Lower lobe of right lung (tissue), 2 donors: ENCODE data around the gene PRRG3. TPM values are rescaled to one million over a fixed set of nuclear protein-coding genes. Genes with fewer than 3 reads are reported as not detected.
"Not testable (repeated sequence)": the region's sequence is repeated elsewhere in the genome, so short reads cannot be mapped to it uniquely, and the experiment has no call there.

Source experiments
- ATAC-seq, 2 donors: fragments of 200-7000 bp; cut with Tn5 transposase; one replicate each; pipeline ENCODE4 v1.9.1; 2020 to 2022; ENCODE audit warnings: mild to moderate bottlenecking in 2 of 2, moderate library complexity in 2 of 2
- DNase-seq: peaks from one replicate; pipeline ENCODE4 v3.0.0-alpha.2; 2020
- H3K27ac ChIP-seq: fragments of 200-600 bp; one replicate; pipeline ENCODE4 v1.8.0; 2022
- H3K27me3 ChIP-seq: fragments of 200-600 bp; one replicate; pipeline ENCODE4 v1.8.0; 2022; ENCODE audit warnings: low read depth
- H3K36me3 ChIP-seq: fragments of 200-600 bp; one replicate; pipeline ENCODE4 v1.8.0; 2022; ENCODE audit warnings: mild to moderate bottlenecking
- H3K4me1 ChIP-seq: fragments of 200-600 bp; one replicate; pipeline ENCODE4 v1.8.0; 2022
- H3K4me3 ChIP-seq: fragments of 200-600 bp; one replicate; pipeline ENCODE4 v1.8.0; 2022; ENCODE audit warnings: mild to moderate bottlenecking
- H3K9me3 ChIP-seq: fragments of 200-600 bp; one replicate; pipeline ENCODE4 v1.8.0; 2022
- intact Hi-C: fragments of 100-400 bp; cut with DNase I; formaldehyde crosslinking; loops from one replicate; pipeline ENCODE4 v1.11.0; 2022
- total RNA-seq: library from RNA; stranded (reverse); fragmentation: NEBNext Ultra II Directional; extraction: Animal tissue kit (Norgen Biotek cat#: 25700); gene quantifications from one replicate; pipeline ENCODE4 v1.2.1, GENCODE V29; 2021
- TF ChIP-seq, protein P1 (sequence below): fragments of 200-600 bp; IDR thresholded peaks from one replicate; pipeline ENCODE4 v1.8.0; 2022; ENCODE audit warnings: antibody characterized with exemption, mild to moderate bottlenecking
- donor health status: DM: no; HTN: yes; CAD: no; lungs with severe emphysema.

The PRRG3 gene
- total RNA-seq, 1 donor from 2014 or later: 1.1 TPM

DNA sequence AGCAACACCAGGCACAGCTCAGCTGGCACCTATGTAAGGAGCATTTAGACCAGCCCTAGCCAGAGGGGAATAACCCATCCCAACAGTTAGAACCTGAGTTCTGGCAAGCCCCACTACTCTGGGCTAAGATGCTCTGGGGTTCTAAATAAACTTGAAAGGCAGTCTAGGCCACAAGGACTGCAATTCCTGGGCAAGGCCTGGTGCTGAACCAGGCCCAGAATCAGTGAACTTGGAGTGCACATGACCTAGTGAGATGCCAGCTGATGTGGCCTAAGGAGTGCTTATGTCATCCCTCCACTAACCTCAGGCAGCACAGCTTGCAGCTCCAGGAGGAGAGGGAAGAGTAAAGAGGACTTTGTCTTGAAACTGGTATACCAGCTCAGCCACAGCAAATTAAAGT is 7.6 kb upstream of the PRRG3 start:
- Histone ChIP-seq H3K4me1 (no peaks in the 10 kb centered on the region), H3K9me3 (no peaks in the 10 kb centered on the region), H3K27me3 (no peaks in the 10 kb centered on the region), H3K4me3 (no peak overlapping the region), H3K27ac (no peak overlapping the region), H3K36me3 (no peaks in the 10 kb centered on the region)
- intact Hi-C loops: no loop called here
- DNase-seq (no peak), ATAC-seq (no peak)
- TF ChIP-seq, protein P1, sequence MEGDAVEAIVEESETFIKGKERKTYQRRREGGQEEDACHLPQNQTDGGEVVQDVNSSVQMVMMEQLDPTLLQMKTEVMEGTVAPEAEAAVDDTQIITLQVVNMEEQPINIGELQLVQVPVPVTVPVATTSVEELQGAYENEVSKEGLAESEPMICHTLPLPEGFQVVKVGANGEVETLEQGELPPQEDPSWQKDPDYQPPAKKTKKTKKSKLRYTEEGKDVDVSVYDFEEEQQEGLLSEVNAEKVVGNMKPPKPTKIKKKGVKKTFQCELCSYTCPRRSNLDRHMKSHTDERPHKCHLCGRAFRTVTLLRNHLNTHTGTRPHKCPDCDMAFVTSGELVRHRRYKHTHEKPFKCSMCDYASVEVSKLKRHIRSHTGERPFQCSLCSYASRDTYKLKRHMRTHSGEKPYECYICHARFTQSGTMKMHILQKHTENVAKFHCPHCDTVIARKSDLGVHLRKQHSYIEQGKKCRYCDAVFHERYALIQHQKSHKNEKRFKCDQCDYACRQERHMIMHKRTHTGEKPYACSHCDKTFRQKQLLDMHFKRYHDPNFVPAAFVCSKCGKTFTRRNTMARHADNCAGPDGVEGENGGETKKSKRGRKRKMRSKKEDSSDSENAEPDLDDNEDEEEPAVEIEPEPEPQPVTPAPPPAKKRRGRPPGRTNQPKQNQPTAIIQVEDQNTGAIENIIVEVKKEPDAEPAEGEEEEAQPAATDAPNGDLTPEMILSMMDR: no peak

DNA sequence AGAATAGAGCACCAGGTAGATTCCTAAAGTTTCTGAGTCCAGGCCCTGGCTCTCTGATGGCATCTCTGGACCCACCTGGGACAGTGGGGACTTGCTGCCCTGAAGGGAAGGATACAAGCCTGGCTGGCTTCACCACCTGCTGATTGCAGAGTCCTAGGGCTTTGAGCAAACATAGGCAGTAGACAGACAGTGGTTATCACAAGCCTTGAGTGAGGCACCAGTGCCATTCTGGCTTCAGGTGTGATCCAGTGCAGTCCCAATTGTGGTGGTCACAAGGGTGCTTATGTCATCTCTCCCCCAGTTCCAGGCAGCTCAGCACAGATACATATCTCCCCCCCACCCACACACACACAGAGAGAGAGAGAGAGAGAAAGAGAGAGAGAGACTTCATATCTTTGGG is 6.6 kb upstream of the PRRG3 start:
- intact Hi-C loops: no loop called here
- no peaks in the 10 kb centered on the region for H3K27me3 ChIP-seq
- ATAC-seq: no peak
- no peak for DNase-seq
- H3K36me3 ChIP-seq: no peaks in the 10 kb centered on the region
- no peaks in the 10 kb centered on the region for H3K9me3 ChIP-seq
- no peaks in the 10 kb centered on the region for H3K4me1 ChIP-seq
- no peak overlapping the region for H3K4me3 ChIP-seq
- no peak overlapping the region for H3K27ac ChIP-seq
- TF ChIP-seq, protein P1: no peak

DNA sequence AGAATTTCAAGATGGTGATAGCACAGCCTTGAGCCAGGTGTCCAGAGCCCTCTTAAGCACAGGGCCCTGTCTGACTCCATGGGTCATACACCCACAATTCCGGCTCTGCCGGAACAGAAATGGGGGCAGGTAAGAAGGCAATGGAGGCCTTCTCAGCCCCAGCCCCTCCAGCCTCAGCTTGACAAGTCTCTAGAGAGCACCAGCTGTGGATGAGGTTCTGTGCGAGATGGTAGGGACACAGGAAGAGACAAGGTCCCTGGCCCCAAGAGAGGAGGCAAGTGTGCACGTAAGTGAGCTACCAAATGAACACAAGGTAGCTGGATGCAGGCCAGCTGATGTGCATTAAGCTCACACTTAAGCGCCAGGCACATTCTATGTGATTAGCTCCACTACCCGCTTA is 2.4 kb upstream of the PRRG3 start:
- H3K4me3 ChIP-seq: no peak overlapping the region
- H3K36me3 ChIP-seq: no peaks in the 10 kb centered on the region
- DNase-seq (no peak), ATAC-seq (no peak)
- no peaks in the 10 kb centered on the region for H3K27me3 ChIP-seq
- TF ChIP-seq, protein P1: no peak
- H3K9me3 ChIP-seq: no peaks in the 10 kb centered on the region
- H3K4me1 ChIP-seq: no peaks in the 10 kb centered on the region
- intact Hi-C loops: no loop called here
- no peak overlapping the region for H3K27ac ChIP-seq

DNA sequence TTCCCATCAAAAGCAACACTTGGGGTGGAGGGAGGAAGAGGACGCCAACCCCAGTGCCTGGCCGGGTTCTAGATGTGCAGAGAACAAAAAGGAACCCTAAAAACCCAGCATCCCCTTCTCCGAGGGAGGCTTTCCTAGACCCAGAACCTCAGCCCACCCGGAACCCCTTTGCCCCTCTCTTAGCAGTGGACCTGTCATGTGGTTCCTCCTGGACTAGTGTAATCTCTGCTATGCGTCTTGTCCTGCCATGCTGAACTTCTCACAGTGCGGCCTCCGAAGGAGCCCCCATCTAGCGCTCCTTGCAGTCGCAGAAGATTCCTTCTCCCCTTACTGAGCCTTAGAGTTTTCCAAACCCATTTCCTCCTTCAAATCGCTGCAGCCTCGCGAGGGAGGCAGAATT is 1.1 kb upstream of the PRRG3 start:
- Histone ChIP-seq H3K36me3 (no peaks in the 10 kb centered on the region), H3K27me3 (no peaks in the 10 kb centered on the region), H3K4me1 (no peaks in the 10 kb centered on the region), H3K27ac (no peak overlapping the region), H3K9me3 (no peaks in the 10 kb centered on the region), H3K4me3 (no peak overlapping the region)
- ATAC-seq (no peak), DNase-seq (no peak)
- intact Hi-C loops: no loop called here
- TF ChIP-seq, protein P1: no peak

DNA sequence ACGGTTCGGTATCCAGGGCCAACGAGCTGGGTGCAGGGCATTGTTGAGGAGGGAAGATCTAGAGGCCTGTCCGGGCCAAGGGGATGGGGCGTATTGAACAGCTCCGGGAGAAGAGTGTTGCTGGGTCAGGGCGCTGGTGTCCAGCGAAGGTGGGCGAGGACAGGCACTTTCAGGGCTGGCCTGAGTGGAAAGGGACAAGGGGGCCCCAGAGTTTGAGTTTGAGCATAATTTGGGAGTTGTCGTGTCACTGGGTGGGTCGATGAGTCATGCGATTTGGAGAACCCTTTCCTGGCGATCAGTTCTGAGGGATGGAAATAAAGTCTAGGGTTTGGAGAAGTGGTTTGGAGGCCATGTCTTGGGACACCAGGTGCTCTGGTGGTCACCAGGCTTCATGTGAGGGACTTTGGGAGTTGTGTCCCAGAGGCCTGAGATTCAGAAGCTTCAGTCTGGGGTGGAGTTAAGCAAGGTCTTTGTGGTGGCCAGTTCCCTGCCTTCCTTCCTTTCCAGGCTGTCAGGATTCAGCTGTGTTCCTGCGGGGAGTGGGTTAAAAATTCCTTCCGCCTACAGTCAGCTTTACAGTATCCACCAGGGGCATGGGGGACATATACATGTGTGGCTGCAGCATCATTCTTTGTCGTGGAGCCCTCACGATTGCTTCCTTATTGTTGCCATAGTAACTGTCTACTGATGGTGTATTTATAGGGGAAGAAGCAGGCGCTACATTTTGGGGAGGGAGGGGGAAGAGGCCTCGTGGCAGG is 504 bp downstream of the PRRG3 start:
- no peak for DNase-seq
- no peak for ATAC-seq
- intact Hi-C loops: no loop called here
- TF ChIP-seq, protein P1: no peak
- H3K27ac ChIP-seq: no peak overlapping the region
- no peaks in the 10 kb centered on the region for H3K4me1 ChIP-seq
- no peaks in the 10 kb centered on the region for H3K27me3 ChIP-seq
- H3K4me3 ChIP-seq: peak overlapping the region; percentile 28
- no peaks in the 10 kb centered on the region for H3K36me3 ChIP-seq
- no peaks in the 10 kb centered on the region for H3K9me3 ChIP-seq

DNA sequence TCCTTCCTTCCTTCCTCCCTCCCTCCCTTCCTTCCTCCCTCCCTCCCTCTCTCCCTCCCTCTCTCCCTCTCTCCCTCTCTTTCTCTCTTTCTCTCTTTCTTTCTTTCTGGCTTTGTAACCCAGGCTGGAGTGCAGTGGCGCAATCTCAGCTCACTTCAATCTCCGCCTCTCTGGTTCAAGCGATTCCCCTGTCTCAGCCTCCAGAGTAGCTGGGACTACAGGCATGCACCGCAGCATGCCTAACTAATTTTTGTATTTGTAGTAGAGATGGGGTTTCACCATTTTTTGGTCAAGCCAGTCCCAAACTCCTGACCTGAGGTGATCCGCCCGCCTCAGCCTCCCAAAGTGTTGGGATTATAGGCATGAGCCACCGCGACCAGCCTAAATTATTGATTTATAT is 1.8 kb downstream of the PRRG3 start:
- H3K9me3 ChIP-seq, ATAC-seq, H3K36me3 ChIP-seq, H3K27ac ChIP-seq, H3K4me3 ChIP-seq, intact Hi-C loops, DNase-seq, H3K27me3 ChIP-seq, H3K4me1 ChIP-seq: not testable (repeated sequence)
